Endothelial cell of umbilical vein (primary cell): ENCODE measurements around the gene LRRC61. TPM values are rescaled to one million over a fixed set of nuclear protein-coding genes. Genes with fewer than 3 reads are reported as not detected.

ENCODE experiments used
- BruUV-seq: library from RNA; stranded (reverse); fragments of 400-500 nt; replicated peaks from 2 replicates; lab custom pipeline; 2021; lab: Mats Ljungman, UMichigan
- CTCF ChIA-PET: fragments of 300-600, 350-600 bp; sonication (Branson Sonifier 250); formaldehyde crosslinking; loops from one replicate; lab custom pipeline; 2021; ENCODE audit warnings: antibody characterized with exemption, inconsistent platforms; lab: Charles Lee
- POLR2A ChIA-PET: fragments of 300-600, 350-600 bp; sonication (Branson Sonifier 250); formaldehyde crosslinking; loops from one replicate; lab custom pipeline; 2021; ENCODE audit warnings: antibody characterized with exemption, inconsistent platforms; lab: Charles Lee
- DNase-seq: peaks from one replicate; pipeline ENCODE4 v3.0.0-alpha.2; 2011; ENCODE audit warnings: low read depth, low spot score
- FAIRE-seq: peaks from 2 replicates; lab custom pipeline; 2011; peaks lifted over from hg19 to GRCh38; lab: Jason Lieb, UNC
- H2AFZ ChIP-seq: 2 replicates; pipeline ENCODE4 v1.6.0; 2012; ENCODE audit warnings: low read depth, low read length, control low read depth, inconsistent platforms
- H3K27ac ChIP-seq: 2 replicates; pipeline ENCODE4 v1.5.1; 2011; ENCODE audit warnings: low read depth, mild to moderate bottlenecking, control low read depth, low read length, moderate library complexity; ENCODE audit not compliant: insufficient read depth
- H3K27me3 ChIP-seq, 2 experiments: 2 replicates each; pipeline versions ENCODE4 v1.6.0 to v1.6.1; 2011; ENCODE audit warnings: low read length in 2 of 2, mixed read lengths in 1 of 2; ENCODE audit not compliant: control insufficient read depth in 2 of 2, insufficient read depth in 2 of 2
- H3K36me3 ChIP-seq, 2 experiments: 2 replicates in 1 of 2; 3 replicates in 1 of 2; pipeline ENCODE4 v1.5.1; 2011; ENCODE audit warnings: low read length in 2 of 2, mild to moderate bottlenecking in 1 of 2, moderate library complexity in 1 of 2; ENCODE audit not compliant: control insufficient read depth in 2 of 2, insufficient read depth in 2 of 2; ENCODE audit errors: extremely low read depth in 1 of 2
- H3K4me1 ChIP-seq: 3 replicates; pipeline ENCODE4 v1.5.1; 2011; ENCODE audit warnings: mild to moderate bottlenecking, low read length; ENCODE audit not compliant: control insufficient read depth, insufficient read depth; ENCODE audit errors: extremely low read depth
- H3K4me2 ChIP-seq: 2 replicates; pipeline ENCODE4 v1.6.1; 2011; ENCODE audit warnings: low read length, control low read depth, mixed read lengths; ENCODE audit not compliant: insufficient read depth
- H3K4me3 ChIP-seq, 3 experiments: fragments of 200-600 bp in 1 of 3; sonication (generic), shearing (Covaris generic) in 1 of 3; replicated peaks in 1 of 3; 2 replicates each; pipeline ENCODE4 v1.5.1; 2011 to 2016; ENCODE audit warnings: control low read depth in 3 of 3, low read length in 3 of 3, mild to moderate bottlenecking in 2 of 3, inconsistent platforms in 1 of 3, low read depth in 1 of 3, moderate library complexity in 1 of 3; ENCODE audit not compliant: insufficient read depth in 1 of 3
- H3K79me2 ChIP-seq: 2 replicates; pipeline ENCODE4 v1.6.0; 2012; ENCODE audit warnings: low read length, inconsistent platforms; ENCODE audit not compliant: control insufficient read depth, insufficient read depth
- H3K9ac ChIP-seq: replicated peaks from 2 replicates; pipeline ENCODE3; 2011; ENCODE audit warnings: low read length, control low read depth; ENCODE audit not compliant: insufficient read depth; ENCODE audit errors: extremely low read depth
- H3K9me1 ChIP-seq: replicated peaks from 3 replicates; pipeline ENCODE4 v1.6.0; 2011; ENCODE audit warnings: mild to moderate bottlenecking, low read length; ENCODE audit not compliant: control insufficient read depth, insufficient read depth; ENCODE audit errors: extremely low read depth
- H3K9me3 ChIP-seq: replicated peaks from 2 replicates; pipeline ENCODE4 v1.5.1; 2012; ENCODE audit warnings: low read length, inconsistent platforms; ENCODE audit not compliant: control insufficient read depth, insufficient read depth
- H4K20me1 ChIP-seq: replicated peaks from 2 replicates; pipeline ENCODE3; 2011; ENCODE audit warnings: mild to moderate bottlenecking, low read length; ENCODE audit not compliant: control insufficient read depth, insufficient read depth; ENCODE audit errors: extremely low read depth
- EZH2 ChIP-seq: IDR thresholded peaks from 2 replicates; pipeline ENCODE4 v1.6.1; 2012; ENCODE audit warnings: borderline replicate concordance, low read depth, mild to moderate bottlenecking, moderate library complexity, low read length, inconsistent platforms; ENCODE audit not compliant: severe bottlenecking
- GATA2 ChIP-seq: IDR thresholded peaks from 2 replicates; pipeline ENCODE4 v1.7.0; 2011; ENCODE audit warnings: low read depth, mild to moderate bottlenecking, moderate library complexity, mixed read lengths, low read length; ENCODE audit not compliant: insufficient read length, insufficient read depth
- JUN ChIP-seq: IDR thresholded peaks from 2 replicates; pipeline ENCODE4 v1.6.1; 2011; ENCODE audit warnings: borderline replicate concordance, low read depth; ENCODE audit not compliant: insufficient read length, insufficient read depth
- MAX ChIP-seq: IDR thresholded peaks from 2 replicates; pipeline ENCODE4 v1.6.1; 2011; ENCODE audit not compliant: insufficient read depth, insufficient read length
- MYC ChIP-seq: IDR thresholded peaks from one replicate; pipeline ENCODE4 v1.6.1; 2011; ENCODE audit warnings: mild to moderate bottlenecking, low read depth, low read length
- POLR2A ChIP-seq: IDR thresholded peaks from 2 replicates; pipeline ENCODE4 v1.6.1; 2012; ENCODE audit warnings: low read depth, mild to moderate bottlenecking, control low read depth, low read length
- POLR2AphosphoS5 ChIP-seq: IDR thresholded peaks from 2 replicates; pipeline ENCODE4 v1.6.1; 2012; ENCODE audit warnings: low read depth, mild to moderate bottlenecking, control low read depth, low read length, moderate library complexity; ENCODE audit not compliant: insufficient read depth
- dilution Hi-C: fragments of 300-500 bp; cut with MboI; formaldehyde crosslinking; loops from one replicate; pipeline ENCODE4 v1.15.0; 2019; ENCODE audit warnings: low sequenced_read_pairs; ENCODE audit not compliant: extremely low pct_ligation_motif_present
- intact Hi-C: fragments of 100-400 bp; cut with micrococcal nuclease; formaldehyde crosslinking; loops from one replicate; pipeline ENCODE4 v1.10.0; 2022
- polyA plus RNA-seq, 4 experiments: library from polyadenylated mRNA; depleted of rRNA in 3 of 4; stranded (reverse) in 3 of 4; unstranded in 1 of 4; fragments of >200 nt; gene quantifications; 2 replicates each; pipeline versions ENCODE4 v1.2.1 to v1.2.3, GENCODE V29; 2011 to 2012; ENCODE audit warnings: missing spikeins in 1 of 4
- total RNA-seq: library from RNA; stranded (reverse); gene quantifications from 2 replicates; pipeline ENCODE4 v1.2.3, GENCODE V29; 2021
- TF ChIP-seq, protein P1 (sequence below), 2 donors: IDR thresholded peaks; 1 replicate in 1 of 2; 2 replicates in 1 of 2; pipeline ENCODE4 v1.5.1; 2011; ENCODE audit warnings: low read length in 2 of 2, mild to moderate bottlenecking in 2 of 2, moderate library complexity in 2 of 2, control low read depth in 1 of 2, inconsistent platforms in 1 of 2, low read depth in 1 of 2; ENCODE audit not compliant: insufficient read depth in 1 of 2; ENCODE audit errors: extremely low read depth in 1 of 2

The LRRC61 gene
- total and polyA plus RNA-seq, 2 donors (not counting 3 experiments of a cell fraction or from before 2014, with no cell fraction given), result 0.72 TPM; not detected in 1

DNA sequence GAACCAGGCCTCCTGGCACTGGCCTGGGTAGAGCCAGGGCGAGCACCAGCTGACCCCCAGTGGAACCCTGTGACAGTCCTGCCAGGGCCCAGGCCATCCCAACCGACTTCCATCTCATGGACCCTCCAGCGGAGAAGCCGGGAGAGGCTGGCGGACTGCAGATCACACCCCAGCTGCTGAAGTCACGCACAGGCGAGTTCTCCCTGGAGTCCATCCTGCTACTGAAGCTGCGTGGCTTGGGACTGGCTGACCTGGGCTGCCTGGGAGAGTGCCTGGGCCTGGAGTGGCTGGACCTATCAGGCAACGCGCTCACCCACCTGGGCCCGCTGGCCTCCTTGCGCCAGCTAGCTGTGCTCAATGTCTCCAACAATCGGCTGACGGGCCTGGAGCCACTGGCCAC lies 13.6 kb downstream of the LRRC61 start:
- Histone ChIP-seq H3K4me3 (no peak overlapping the region), H3K9me3 (no peaks in the 10 kb centered on the region), H3K9ac (no peak overlapping the region), H3K36me3 (no peaks in the 10 kb centered on the region), H3K4me1 (no peaks in the 10 kb centered on the region), H3K79me2 (no peaks in the 10 kb centered on the region), H3K27ac (no peak overlapping the region), H2AFZ (no peak overlapping the region), H3K9me1 (no peaks in the 10 kb centered on the region), H3K4me2 (no peak overlapping the region), H3K27me3 (peaks cover 11 to 15% of the 10 kb centered on the region in 2 experiments), H4K20me1 (no peaks in the 10 kb centered on the region)
- TF ChIP-seq POLR2AphosphoS5 (no peak), JUN (no peak), EZH2 (no peak), GATA2 (no peak), MYC (no peak), MAX (no peak), POLR2A (no peak)
- TF ChIP-seq, protein P1, sequence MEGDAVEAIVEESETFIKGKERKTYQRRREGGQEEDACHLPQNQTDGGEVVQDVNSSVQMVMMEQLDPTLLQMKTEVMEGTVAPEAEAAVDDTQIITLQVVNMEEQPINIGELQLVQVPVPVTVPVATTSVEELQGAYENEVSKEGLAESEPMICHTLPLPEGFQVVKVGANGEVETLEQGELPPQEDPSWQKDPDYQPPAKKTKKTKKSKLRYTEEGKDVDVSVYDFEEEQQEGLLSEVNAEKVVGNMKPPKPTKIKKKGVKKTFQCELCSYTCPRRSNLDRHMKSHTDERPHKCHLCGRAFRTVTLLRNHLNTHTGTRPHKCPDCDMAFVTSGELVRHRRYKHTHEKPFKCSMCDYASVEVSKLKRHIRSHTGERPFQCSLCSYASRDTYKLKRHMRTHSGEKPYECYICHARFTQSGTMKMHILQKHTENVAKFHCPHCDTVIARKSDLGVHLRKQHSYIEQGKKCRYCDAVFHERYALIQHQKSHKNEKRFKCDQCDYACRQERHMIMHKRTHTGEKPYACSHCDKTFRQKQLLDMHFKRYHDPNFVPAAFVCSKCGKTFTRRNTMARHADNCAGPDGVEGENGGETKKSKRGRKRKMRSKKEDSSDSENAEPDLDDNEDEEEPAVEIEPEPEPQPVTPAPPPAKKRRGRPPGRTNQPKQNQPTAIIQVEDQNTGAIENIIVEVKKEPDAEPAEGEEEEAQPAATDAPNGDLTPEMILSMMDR (IDR thresholded peaks at IDR 0.05; ENCODE audit: extremely low read depth in 1 of 2, insufficient read depth in 1 of 2, low read depth in 1 of 2, low read length in 2 of 2), result no peak
- dilution Hi-C loops (no loop called here), intact Hi-C loops (no loop called here)
- FAIRE-seq (no peak), DNase-seq (no peak)
- BruUV-seq, result no TSS peak
- ChIA-PET POLR2A (no interaction called here), CTCF (no interaction called here)
